ENCODE results near the gene SPOCK1. TPM values are rescaled to one million over a fixed set of nuclear protein-coding genes. Genes with fewer than 3 reads are reported as not detected.

SPOCK1 gene
- total RNA-seq, 1 donor from 2014 or later, result 81.2 TPM

GRCh38 chr5:137359941-137360340 lies 139.2 kb downstream of the SPOCK1 start:
- H3K4me3 ChIP-seq, result no peak overlapping the region
- no peaks in the 10 kb centered on the region for H3K27me3 ChIP-seq
- TF ChIP-seq, protein P1, sequence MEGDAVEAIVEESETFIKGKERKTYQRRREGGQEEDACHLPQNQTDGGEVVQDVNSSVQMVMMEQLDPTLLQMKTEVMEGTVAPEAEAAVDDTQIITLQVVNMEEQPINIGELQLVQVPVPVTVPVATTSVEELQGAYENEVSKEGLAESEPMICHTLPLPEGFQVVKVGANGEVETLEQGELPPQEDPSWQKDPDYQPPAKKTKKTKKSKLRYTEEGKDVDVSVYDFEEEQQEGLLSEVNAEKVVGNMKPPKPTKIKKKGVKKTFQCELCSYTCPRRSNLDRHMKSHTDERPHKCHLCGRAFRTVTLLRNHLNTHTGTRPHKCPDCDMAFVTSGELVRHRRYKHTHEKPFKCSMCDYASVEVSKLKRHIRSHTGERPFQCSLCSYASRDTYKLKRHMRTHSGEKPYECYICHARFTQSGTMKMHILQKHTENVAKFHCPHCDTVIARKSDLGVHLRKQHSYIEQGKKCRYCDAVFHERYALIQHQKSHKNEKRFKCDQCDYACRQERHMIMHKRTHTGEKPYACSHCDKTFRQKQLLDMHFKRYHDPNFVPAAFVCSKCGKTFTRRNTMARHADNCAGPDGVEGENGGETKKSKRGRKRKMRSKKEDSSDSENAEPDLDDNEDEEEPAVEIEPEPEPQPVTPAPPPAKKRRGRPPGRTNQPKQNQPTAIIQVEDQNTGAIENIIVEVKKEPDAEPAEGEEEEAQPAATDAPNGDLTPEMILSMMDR (IDR thresholded peaks at IDR 0.05), result no peak
- intact Hi-C loops (cut with DNase I), result no loop called here
- no peaks in the 10 kb centered on the region for H3K4me1 ChIP-seq
- DNase-seq (ENCODE audit: low spot score in 2 of 2), result no peak
- no peaks in the 10 kb centered on the region for H3K9me3 ChIP-seq
- H3K27ac ChIP-seq, result no peak overlapping the region
- H3K36me3 ChIP-seq, result no peaks in the 10 kb centered on the region

- Histone ChIP-seq H3K9me3 (no peaks in the 10 kb centered on the region), H3K36me3 (no peaks in the 10 kb centered on the region), H3K4me3 (no peak overlapping the region), H3K27me3 (no peaks in the 10 kb centered on the region), H3K27ac (no peak overlapping the region), H3K4me1 (no peaks in the 10 kb centered on the region)
- DNase-seq (ENCODE audit: low spot score in 2 of 2), result no peak
- TF ChIP-seq, protein P1 (IDR thresholded peaks at IDR 0.05), result no peak
- intact Hi-C loops (cut with DNase I), result no loop called here
Observed at GRCh38 chr5:137357436-137357835, 141.7 kb downstream of the SPOCK1 start.

DNA sequence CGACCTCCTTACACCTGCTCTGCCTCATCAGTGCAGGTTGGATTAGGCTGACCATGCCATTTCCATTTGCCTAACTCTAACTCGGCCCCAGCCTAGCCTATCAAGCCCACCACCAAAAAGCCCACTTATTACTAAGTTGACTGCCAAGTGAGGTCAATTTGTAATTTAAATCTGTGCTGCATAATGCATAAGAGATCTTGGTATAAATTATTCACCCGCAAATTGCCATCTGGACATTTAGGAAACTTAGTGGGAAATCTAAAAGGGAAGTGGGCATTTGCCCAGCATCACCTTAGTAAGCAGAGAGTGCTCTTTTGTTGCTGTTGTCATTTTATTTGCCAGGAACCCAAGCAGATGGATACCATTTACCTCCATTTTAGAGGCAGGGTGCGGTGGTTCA lies 143.0 kb downstream of the SPOCK1 start:
- no peaks in the 10 kb centered on the region for H3K27me3 ChIP-seq
- no peaks in the 10 kb centered on the region for H3K4me1 ChIP-seq
- H3K27ac ChIP-seq, result no peak overlapping the region
- H3K4me3 ChIP-seq, result no peak overlapping the region
- TF ChIP-seq, protein P1 (IDR thresholded peaks at IDR 0.05), result no peak
- intact Hi-C loops (cut with DNase I), result no loop called here
- no peaks in the 10 kb centered on the region for H3K9me3 ChIP-seq
- DNase-seq (ENCODE audit: low spot score in 2 of 2), result no peak
- H3K36me3 ChIP-seq, result no peaks in the 10 kb centered on the region

- Histone ChIP-seq H3K9me3 (no peaks in the 10 kb centered on the region), H3K4me3 (no peak overlapping the region), H3K27ac (no peak overlapping the region), H3K36me3 (no peaks in the 10 kb centered on the region), H3K27me3 (no peaks in the 10 kb centered on the region), H3K4me1 (no peaks in the 10 kb centered on the region)
- no peak for DNase-seq (ENCODE audit: low spot score in 2 of 2)
- intact Hi-C loops (cut with DNase I), result no loop called here
- TF ChIP-seq, protein P1 (IDR thresholded peaks at IDR 0.05), result no peak
Observed at GRCh38 chr5:137355708-137356107, 143.4 kb downstream of the SPOCK1 start.

DNA sequence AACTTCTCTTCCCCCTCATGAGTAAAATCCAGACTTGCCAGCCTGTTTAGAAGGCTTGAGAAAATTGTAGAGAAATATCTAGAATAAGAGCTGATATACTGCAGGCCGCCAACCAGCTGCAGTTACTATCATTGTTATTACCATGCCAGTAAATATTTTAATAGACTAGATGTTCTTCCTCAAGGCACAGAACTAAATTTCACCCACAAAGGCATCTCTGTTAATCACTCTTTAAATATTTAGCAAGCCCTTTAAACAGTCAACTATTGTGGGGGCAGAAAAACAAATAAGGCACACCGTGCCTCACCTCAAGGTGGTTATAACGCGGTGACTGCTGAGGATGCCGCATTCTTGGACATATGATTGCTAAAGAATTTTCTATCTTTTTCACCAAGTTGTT lies 147.0 kb downstream of the SPOCK1 start:
- no peak overlapping the region for H3K27ac ChIP-seq
- intact Hi-C loops (cut with DNase I), result no loop called here
- H3K4me3 ChIP-seq, result no peak overlapping the region
- no peaks in the 10 kb centered on the region for H3K36me3 ChIP-seq
- TF ChIP-seq, protein P1 (IDR thresholded peaks at IDR 0.05), result no peak
- no peaks in the 10 kb centered on the region for H3K9me3 ChIP-seq
- no peaks in the 10 kb centered on the region for H3K4me1 ChIP-seq
- H3K27me3 ChIP-seq, result no peaks in the 10 kb centered on the region
- DNase-seq (ENCODE audit: low spot score in 2 of 2), result no peak

- H3K36me3 ChIP-seq, result no peaks in the 10 kb centered on the region
- no peak for DNase-seq (ENCODE audit: low spot score in 2 of 2)
Observed at GRCh38 chr5:137350791-137351190, 148.3 kb downstream of the SPOCK1 start.

More at GRCh38 chr5:137350791-137351190, 148.3 kb downstream of the SPOCK1 start:
- Histone ChIP-seq H3K4me1 (no peaks in the 10 kb centered on the region), H3K27ac (no peak overlapping the region), H3K27me3 (no peaks in the 10 kb centered on the region), H3K9me3 (no peaks in the 10 kb centered on the region), H3K4me3 (no peak overlapping the region)
- TF ChIP-seq, protein P1 (IDR thresholded peaks at IDR 0.05), result no peak
- intact Hi-C loops (cut with DNase I), result no loop called here

All from ascending aorta (tissue), 2 donors.